GM18858 (cell line): ENCODE measurements around the gene ATF3.

Experiments
- ATAC-seq: cut with Tn5 transposase; IDR thresholded peaks from one replicate; pipeline ENCODE4 v1.9.1; 2021; ENCODE audit not compliant: unreplicated experiment

The ATF3 gene, protein sequence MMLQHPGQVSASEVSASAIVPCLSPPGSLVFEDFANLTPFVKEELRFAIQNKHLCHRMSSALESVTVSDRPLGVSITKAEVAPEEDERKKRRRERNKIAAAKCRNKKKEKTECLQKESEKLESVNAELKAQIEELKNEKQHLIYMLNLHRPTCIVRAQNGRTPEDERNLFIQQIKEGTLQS

DNA sequence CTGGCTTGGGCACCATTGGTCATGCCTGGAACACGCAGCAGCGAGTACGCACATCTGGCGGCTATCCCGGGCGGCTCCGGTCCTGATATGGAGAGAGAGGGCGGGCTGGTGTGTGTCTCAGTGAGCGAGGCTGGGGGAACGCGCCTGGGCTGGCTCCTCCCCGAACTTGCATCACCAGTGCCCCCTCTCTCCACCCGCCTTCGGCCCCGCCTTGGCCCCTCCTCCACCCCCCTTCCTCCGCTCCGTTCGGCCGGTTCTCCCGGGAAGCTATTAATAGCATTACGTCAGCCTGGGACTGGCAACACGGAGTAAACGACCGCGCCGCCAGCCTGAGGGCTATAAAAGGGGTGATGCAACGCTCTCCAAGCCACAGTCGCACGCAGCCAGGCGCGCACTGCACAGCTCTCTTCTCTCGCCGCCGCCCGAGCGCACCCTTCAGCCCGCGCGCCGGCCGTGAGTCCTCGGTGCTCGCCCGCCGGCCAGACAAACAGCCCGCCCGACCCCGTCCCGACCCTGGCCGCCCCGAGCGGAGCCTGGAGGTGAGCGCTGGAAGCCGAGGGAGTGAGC lies at the start of gene ATF3:
Gene ATF3, plus strand, starts transcription at position 370 of the 567 bp plus-strand sequence. CDS start 6,261 bp downstream, outside the sequence.
- peak; percentile 45 for ATAC-seq

DNA sequence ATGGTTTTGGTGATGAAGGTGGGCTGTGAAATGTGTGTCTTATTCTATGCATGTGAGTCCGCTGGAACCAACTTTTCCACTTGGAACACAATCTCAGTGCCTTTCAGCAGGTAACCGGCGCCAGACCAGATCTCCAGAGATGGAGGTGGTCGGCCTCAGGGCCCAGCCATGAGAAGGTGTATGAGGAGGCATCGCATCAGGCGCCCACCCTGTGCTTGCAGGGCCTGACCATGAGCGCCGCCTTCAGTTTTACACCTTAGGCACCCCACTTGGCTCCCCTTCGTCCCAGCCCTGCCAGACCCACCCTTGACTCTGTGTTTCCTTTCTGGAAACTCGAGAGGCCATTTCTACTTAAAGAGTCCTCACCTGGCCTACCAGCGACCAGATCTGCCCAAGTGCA lies 48.6 kb upstream of the ATF3 start:
- ATAC-seq: no peak

DNA sequence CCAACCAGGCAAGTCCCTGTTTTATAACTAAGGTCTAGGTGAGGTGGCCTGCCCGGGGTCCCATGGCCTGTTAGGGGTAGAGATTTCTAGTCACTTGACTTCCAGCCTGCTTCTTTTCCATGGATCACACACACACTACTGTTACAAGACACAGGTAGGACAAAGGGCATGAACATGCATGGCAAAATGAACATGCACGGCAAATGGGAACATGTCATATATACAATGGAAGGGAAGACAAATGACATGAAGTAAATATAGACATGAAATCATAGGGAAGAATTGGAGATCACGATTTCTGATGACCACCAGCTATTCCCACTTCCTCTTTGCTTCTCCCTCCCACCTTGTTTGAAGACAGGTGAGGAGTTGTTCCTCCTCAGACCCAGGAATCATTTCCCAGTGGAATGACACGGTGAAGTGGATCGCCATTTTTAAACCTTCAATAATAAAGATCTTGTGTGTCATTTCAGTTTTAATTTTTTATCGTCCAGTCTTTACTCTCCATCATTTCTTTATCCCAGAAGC lies 47.6 kb upstream of the ATF3 start:
- no peak for ATAC-seq

DNA sequence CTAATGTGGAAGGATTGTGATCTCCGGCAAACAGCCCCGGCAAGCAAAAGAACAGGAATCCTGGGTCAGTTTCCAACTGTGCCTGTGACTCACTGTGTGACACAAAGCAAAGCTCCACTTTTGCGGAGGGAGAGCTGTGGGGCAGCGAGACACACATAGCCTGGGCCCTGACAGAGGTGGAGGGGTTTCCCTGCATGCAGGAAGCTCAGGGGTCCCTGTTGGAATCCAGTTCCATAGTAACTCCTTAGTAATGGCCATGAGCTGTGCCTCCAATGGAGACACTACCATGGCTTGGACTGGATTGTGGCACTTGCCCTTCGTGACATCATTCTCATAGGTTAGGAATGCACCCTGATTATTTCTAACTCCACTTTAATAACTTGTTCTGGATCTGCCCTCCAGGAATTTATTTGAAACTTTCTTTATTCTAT lies 47.0 kb upstream of the ATF3 start:
- no peak for ATAC-seq

DNA sequence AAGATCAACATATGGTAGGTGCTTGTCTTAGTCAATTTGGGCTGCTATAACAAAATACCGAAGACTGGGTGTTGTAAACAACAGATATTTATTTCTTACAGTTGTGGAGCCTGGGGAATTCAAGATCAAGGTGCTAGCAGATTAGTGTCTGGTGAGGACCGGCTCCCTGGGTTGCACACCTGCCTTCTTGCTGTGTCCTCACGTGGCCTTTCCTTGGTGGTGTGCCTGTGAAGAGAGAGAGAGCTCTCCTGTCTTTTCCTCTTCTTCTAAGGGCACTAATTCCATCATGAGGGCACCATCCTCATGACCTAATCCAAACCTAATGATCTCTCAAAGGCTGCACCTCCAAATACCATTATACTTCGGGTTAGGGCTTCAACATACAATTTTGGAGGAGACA lies 45.8 kb upstream of the ATF3 start:
- ATAC-seq: no peak

DNA sequence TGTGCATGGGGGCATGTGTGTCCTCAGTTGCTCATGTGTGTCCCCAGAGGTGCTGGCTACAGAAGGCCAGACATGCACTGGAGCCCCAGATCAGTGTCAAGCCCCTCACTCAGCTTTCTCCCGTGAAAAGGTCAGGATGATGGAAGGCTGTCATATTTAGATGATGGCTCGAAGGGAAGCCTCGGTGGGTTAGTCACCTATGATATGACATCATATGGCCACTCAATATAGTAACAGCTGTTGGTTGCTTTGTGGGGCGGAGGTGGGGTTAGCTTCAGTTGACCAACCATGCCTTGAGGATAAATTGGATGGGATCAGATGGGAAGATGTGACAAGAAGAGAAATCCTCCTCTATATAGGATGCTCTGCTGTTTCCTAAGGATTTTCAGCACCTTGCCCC lies 43.5 kb upstream of the ATF3 start:
- no peak for ATAC-seq

DNA sequence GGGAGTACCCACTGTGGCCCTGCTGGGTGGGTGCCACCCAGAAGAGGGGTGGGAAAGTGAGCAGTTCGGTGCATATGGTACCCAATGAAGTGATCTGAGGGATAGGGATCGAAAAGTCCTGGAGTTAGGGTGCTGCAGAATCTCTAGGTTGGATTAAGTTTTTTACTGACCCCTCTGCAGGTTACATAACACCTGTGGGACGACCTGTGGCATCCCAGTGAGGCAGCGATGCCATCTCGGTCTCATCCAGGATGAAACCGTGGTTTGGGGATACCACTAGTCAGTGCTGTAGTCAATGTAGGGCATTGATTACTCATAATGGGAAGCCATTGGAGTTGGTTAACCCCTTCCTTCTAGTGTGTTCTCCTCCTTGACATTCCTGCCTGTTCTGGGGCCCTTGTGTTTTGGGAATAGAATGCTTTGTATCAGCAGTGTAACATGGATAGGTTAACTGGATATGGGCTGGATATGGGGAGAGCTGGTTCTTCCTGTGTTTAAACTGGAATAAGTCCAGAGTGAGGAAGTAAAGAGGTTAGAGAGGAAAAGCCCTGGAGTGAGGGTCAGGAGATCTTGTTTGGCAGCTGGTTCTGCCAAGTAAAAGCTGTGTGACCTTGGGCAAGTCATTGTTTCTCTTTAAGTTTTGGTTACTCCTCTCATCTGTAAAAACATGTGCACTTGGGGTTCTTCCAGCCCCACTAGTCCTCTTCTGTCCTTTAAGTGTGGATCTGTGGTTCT lies 42.8 kb upstream of the ATF3 start:
- no peak for ATAC-seq

DNA sequence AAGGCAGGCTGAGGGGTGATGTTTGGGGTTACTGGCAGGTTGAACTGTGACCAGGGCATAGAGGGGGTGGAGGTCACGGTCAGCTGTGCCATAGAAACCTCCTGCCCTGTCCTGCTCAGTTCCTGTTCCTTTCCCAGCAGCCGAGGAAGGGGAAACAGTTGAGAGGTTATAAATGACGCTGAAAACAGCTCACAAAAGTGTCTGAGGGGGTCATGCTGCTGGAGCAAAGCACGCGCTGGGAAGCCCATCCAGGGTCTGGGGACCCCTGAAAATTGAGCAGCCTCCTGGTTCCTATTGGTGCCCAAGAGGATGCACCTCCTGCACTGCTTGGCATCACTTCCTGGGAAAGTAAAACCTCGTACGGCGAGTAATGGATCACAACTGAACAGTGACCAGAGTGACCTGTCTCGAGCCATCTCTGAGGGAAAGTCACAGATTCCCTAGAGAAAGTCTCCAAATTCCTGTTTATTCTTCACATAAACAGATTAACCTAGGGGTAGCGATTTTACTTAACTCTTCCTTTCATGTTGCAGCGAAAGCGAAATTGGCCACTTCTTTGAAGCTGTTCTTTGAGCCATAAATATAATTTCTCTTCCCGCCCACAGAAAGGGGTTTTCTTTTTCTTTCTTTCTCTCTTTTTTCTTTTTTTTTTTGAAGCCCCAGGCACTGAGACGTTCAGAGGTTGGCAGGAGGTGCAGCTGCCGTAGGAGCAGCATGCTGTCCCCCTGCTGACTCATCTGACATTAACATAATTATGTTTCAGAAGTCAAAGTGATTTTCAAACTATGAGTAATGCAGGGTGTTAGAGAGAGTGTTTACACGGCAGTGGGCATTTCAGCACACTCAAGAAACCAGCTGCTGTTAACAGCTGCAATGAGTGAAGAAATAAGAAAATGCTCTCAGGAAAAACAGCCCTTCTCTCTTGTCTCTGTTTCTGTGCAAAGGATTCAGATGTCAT lies 41.8 kb upstream of the ATF3 start:
- ATAC-seq: peak; percentile 98

DNA sequence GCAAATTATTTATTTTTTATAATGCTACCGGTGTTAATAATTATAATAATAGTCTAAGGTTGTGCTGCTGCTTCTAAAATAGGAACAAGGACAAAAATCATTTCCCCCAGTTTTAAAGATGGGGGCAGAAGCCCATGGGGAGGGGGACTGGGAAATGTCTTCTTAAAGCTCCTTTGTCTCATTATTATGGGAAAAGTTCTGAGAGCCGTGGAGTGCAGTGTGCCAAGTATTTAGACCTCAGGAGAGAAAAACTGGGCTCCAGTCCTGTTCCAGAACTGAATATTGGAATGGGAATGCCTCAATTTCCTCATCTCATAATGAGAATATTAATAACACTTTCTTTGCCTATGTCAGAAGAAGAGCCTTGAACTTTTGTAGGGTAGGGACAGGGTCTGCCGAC lies 40.9 kb upstream of the ATF3 start:
- ATAC-seq: no peak

DNA sequence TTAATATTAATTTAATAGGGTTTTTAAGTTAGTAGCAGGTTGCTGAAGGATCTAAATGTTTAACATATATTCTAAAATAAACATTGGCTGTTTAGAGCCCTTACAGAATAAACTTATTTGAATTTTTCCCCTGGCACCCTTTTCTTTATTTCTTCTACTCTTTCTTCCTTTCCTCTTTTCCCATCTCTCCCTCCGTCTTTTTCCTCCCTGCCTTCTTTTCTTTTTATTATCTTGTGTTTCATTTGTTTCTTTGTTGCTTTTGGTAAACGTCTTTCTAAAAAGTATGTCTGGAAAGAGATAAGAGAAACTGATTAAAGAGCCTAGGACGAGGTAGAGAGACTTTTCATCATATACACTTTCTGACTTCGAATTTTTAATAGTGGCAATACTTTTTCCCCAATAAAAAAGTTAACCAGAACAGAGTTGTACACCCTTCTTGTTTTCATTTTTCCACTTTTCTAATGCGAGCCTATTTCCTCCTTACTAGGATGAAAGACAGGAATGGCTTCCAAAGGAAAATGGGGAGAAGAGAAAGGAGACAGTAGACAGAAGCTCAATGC lies 39.5 kb upstream of the ATF3 start:
- no peak for ATAC-seq

DNA sequence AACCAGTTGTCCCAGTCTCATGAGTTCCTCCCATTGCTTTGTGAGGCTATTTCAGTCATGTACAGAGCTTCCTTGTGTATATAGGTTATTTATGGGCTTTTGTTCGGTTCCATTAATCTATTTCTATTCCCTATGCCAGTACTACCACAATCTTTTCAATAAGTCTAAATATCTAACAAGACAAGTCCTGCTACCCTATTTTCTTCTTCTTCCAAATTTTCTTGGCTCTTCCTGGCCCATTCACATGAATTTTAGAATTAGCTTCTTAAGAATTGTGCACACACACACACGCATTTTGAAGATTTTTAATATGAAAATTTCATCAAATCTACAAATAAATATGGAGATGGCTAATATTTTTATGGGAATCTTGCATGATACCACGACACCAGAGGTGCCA lies 33.8 kb upstream of the ATF3 start:
- no peak for ATAC-seq

DNA sequence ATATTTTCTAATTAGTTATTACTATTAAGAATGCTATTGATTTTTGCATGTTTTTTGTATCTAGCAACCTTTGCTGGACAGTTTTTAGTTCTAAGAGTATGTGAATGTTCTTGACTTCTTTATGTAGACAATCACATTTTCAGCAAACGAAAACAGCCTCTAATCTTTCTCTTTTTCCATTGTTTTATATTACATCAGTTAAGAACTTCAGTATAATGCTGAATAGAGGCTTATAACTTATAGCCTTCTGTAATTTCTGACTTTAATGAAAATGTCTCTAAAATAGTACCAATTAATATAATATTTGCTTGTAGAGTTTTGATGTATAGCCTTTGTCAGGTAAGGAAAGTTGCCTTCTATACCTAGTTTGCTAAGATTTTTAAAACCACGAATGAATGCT lies 33.2 kb upstream of the ATF3 start:
- no peak for ATAC-seq

DNA sequence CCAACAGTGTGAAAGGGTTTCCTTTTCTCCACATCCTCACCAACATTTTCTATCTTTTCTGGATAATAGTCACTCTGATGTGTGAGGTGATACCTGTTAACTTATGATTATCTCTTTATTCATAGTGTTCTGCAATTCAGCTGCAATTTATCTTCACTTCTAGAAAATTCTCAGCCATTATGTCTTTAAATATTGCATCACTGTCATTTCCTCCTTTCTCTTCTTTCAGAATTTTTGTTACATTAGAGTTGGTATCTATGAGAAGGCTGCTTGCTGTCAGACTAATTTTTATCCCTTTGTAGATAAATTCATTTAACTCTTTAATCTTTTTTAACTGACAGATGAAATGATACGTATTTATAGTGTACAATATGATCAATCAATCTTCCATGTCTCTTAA lies 30.5 kb upstream of the ATF3 start:
- no peak for ATAC-seq

DNA sequence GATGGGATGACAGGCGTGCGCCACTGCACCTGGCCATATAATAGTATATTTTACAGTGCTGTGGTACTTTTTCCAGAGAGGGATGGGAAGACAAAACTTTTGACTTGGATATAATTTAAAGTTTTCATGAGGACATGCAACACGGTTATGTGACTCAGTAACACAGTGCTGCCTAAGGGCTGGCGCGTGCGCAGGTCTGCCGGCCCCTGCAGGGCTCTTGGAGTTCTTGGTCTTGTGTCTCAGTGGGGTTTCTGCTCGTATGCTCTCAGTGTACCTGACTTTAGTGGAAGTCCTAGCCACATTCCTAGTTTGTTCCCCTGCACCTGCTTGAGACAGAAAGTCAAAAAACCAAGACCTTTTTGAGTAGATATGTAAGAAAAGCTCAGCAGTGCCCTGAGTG lies 27.5 kb upstream of the ATF3 start:
- ATAC-seq: no peak

DNA sequence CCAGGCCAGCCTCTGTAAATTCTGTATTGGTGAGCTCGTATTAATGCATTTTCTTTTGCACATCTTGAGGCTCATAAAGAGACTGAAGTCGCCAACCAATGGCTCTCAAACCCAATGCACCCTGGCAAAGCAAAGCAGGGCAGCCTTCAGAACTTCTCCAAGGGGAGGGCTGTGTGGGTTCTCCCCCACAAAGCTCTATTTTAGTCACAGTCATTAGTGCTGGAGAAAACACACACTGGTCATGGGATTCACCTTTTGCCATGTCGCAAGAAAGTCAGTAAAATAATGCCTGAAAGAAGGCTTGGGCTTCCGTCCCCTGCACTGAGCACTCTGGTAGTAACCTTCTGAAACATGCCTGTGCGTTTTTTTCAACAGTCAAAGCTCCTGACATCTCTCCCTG lies 26.3 kb upstream of the ATF3 start:
- ATAC-seq: no peak

DNA sequence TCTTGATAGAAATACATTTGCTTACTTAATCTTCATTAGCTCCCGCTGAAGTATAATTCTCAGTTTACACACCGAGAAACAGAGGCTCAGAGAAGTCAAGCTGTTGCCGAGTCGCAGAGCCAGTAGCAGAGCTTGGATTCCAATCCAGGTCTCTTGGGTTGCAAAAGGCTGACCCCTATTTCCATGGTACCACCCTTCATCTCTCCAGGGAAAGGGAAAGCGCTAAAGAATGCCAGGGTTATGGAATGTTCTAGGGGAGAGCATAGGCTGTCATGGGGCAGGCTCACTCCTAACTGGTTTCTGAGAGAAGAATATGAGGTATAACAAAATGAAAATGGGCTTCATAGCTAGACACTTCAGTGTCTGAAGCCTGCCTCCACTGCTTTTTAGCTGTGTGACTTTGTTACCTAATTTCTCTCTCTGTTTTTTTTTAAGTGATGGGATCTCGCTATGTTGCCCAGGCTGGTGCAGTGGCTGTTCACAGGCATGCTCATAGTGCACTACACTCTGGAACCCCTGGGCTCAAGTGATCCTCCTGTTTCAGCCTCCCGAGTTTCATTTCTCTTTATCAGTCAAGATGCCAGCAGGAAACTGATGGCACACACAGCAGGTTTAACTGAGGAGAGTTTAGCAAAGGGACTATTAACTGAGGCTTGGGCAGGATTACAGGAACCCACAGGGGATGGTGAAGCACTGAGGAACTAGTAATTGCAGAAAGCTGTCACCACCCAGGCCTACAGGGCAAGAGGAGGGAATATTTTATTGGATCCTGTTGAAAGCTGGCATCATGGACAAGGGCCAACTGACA lies 25.5 kb upstream of the ATF3 start:
- no peak for ATAC-seq

DNA sequence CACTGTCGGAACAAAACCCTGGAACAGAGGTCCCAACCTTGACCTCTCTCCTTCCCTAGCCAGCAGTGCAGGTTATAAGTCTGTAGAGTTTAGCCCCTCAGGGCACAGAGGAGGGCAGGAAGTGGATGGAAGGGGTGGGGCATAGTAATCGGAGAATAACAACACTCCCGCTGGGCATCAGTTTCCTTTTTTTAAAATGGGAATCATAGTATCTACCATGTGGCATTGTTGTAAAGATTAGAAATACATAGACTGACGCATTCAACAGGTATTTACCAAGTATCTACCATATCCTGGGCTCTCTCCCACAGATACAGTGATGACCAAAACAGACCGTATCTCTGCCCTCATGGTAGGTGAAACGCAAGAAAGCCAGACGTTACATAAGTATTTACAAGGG lies 24.9 kb upstream of the ATF3 start:
- no peak for ATAC-seq

DNA sequence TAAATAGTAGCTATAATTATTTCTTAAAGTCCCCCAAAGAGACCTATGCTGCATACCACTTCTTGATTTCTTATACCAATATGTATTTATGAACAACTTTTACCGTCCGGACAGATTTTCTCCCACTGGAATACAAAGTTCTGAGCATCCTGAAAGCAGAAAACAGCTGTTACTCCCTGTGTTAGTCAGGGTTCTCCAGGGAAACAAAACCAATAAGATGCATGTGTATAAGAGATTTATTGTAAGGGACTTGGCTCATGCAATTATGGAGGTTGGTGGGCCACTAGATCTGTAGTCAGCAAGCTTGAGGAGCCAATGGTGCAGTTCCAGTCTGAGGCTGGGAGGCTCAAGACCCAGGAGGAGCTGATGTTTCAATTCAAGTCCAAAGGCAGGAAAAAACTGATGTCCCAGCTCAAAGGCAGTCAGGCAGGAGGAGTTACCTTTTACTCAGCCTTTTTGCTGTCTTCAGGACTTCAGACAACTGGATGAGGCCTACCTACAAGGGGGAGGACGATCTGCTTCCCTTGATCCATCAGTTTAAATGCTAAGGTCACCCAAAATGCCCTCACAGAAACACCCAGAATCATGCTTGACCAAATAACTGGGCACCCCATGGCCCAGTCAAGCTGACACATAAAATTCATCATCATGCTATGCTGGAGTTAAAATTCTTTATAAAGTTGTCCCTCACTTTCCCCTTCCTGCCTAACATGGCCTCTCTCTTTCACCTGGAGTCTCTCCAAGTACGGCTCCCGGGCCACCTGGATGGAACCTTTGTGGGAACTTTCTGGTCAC lies 24.3 kb upstream of the ATF3 start:
- ATAC-seq: no peak

DNA sequence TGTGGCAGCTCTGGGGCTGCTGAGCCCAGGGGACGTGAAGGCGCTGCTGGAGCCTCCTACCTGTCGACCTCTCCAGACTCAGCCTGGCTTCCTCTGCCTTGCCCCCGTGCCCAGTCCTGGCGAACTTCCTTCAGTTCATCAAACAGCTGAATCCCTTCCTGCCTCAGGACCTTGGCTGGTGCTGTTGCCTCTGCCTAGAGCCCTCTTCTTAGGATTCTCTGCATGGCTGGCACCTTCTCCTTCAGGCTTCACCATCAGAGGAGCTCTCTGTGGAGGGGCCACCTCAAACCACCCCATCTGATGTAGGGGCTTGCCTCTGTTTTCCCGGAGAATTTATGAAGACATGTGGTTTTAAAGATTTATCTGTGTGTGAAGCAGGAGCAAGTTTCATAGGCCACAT lies 23.4 kb upstream of the ATF3 start:
- no peak for ATAC-seq
